Measurements from ENCODE around the gene PDCD7.
"Not testable (repeated sequence)": the region's sequence is repeated elsewhere in the genome, so short reads cannot be mapped to it uniquely, and the experiment has no call there.

Gene PDCD7

GRCh38 chr15:65089206-65089824, 44.3 kb downstream of the PDCD7 start:
- no peak for DNase-seq

GRCh38 chr15:65088643-65089021, 45.0 kb downstream of the PDCD7 start:
- no peak for DNase-seq

GRCh38 chr15:65087873-65088642, 45.5 kb downstream of the PDCD7 start:
- no peak for DNase-seq

- no peak for DNase-seq
Measured at GRCh38 chr15:65087411-65087810, 46.2 kb downstream of the PDCD7 start.

GRCh38 chr15:65086680-65087111, 46.9 kb downstream of the PDCD7 start:
- no peak for DNase-seq

GRCh38 chr15:65085990-65086679, 47.5 kb downstream of the PDCD7 start:
- peak; percentile 46 for DNase-seq

GRCh38 chr15:65085207-65085753, 48.3 kb downstream of the PDCD7 start:
- DNase-seq: no peak

GRCh38 chr15:65084500-65085206, 49.0 kb downstream of the PDCD7 start:
- no peak for DNase-seq

GRCh38 chr15:65083262-65083701, 50.3 kb downstream of the PDCD7 start:
- no peak for DNase-seq

- DNase-seq: no peak
Measured at GRCh38 chr15:65082303-65082953, 51.2 kb downstream of the PDCD7 start.

- no peak for DNase-seq
Measured at GRCh38 chr15:65081758-65082157, 51.9 kb downstream of the PDCD7 start.

GRCh38 chr15:65081270-65081669, 52.3 kb downstream of the PDCD7 start:
- DNase-seq: no peak

- DNase-seq: no peak
Measured at GRCh38 chr15:65079580-65079979, 54.0 kb downstream of the PDCD7 start.

- DNase-seq: no peak
Measured at GRCh38 chr15:65077981-65078352, 55.6 kb downstream of the PDCD7 start.

- DNase-seq: no peak
Measured at GRCh38 chr15:65077291-65077980, 56.2 kb downstream of the PDCD7 start.

GRCh38 chr15:65076486-65077290, 56.9 kb downstream of the PDCD7 start, which contains the start of gene KBTBD13:
Gene KBTBD13 (plus strand): TSS chr15:65076746. CDS start chr15:65076816, 70 bp downstream.
- DNase-seq: no peak

GRCh38 chr15:65075607-65076395, 57.8 kb downstream of the PDCD7 start:
- DNase-seq: not testable (repeated sequence)

- DNase-seq: not testable (repeated sequence)
Measured at GRCh38 chr15:65074946-65075345, 58.7 kb downstream of the PDCD7 start.

GRCh38 chr15:65072617-65073016, 61.0 kb downstream of the PDCD7 start:
- no peak for DNase-seq

GRCh38 chr15:65072027-65072426, 61.6 kb downstream of the PDCD7 start:
- DNase-seq: no peak

All from COR-L47 (cell line).